IPS-18a (cell line): ENCODE measurements around the gene MPDZ.

Experiments used
- H3K27ac ChIP-seq: one replicate; pipeline ENCODE4 v1.5.1; 2013; ENCODE audit warnings: low read length
- H3K27me3 ChIP-seq: one replicate; pipeline ENCODE4 v1.6.1; 2013; ENCODE audit warnings: mild to moderate bottlenecking, low read length; ENCODE audit not compliant: control insufficient read depth, insufficient read depth
- H3K36me3 ChIP-seq: one replicate; pipeline ENCODE4 v1.6.1; 2013; ENCODE audit warnings: low read depth, low read length; ENCODE audit not compliant: control insufficient read depth
- H3K4me1 ChIP-seq: one replicate; pipeline ENCODE4 v1.6.1; 2013; ENCODE audit warnings: low read depth, low read length; ENCODE audit not compliant: control insufficient read depth
- H3K4me3 ChIP-seq: one replicate; pipeline ENCODE4 v1.5.1; 2013; ENCODE audit warnings: low read length
- H3K9ac ChIP-seq: one replicate; pipeline ENCODE4 v1.6.1; 2013; ENCODE audit warnings: mild to moderate bottlenecking, low read length, moderate library complexity
- H3K9me3 ChIP-seq: one replicate; pipeline ENCODE4 v1.6.1; 2013; ENCODE audit warnings: low read depth, low read length; ENCODE audit not compliant: control insufficient read depth

MPDZ gene

DNA sequence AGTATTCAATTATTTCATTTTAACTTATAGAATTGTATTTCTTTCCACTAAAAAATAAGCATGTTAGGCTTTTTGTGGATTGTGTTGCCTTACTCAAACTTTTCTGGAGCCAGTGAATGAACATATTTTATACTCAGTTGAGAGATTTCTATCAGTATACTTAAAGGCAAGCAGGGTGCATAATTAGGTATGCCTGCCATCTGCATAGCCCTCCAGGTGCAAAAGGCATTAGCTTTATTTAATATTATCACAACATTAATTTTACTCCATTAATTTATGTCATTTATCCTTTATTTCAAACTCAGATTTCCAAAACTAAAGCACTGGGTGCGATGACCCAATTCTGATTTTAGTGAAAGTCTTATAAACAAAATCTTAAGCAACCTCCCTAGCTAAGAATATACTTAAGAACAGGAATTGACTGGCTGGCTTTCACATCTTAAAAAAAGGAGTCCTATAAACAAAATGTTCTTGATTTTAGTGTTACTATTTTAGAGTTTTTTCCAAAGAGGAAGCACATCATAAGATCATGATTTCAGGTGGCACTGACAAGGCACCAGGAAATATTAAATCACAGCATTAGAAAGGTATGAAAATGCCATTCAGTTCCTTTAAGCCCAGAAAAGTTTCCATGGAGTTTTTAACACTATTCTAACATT is 178.4 kb downstream of the MPDZ start:
- H3K27me3 ChIP-seq = no peaks in the 10 kb centered on the region
- H3K9ac ChIP-seq = no peak overlapping the region
- no peaks in the 10 kb centered on the region for H3K9me3 ChIP-seq
- H3K27ac ChIP-seq = no peak overlapping the region
- no peaks in the 10 kb centered on the region for H3K4me1 ChIP-seq
- H3K4me3 ChIP-seq = no peak overlapping the region
- H3K36me3 ChIP-seq = peaks cover 14% of the 10 kb centered on the region

DNA sequence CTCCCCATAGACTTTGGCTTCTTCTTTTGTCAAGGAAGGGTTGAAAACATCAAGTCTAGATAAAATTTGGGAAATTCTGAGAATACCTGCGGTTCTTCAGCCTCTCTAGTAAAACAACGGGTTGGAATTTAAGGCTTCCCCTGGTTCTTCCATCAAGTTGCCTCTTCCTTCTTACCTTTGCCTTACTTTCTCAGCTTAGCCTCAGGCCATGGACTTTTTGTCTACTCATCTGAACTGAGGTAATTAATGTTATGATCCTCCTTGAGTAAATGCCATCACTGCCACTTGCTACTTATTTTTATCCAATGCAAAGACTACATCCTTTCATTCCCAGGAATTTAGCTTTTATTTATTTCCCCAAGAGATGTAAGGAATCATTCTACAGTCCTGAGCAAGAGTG is 184.4 kb downstream of the MPDZ start:
- H3K27me3 ChIP-seq = no peaks in the 10 kb centered on the region
- H3K9me3 ChIP-seq = no peaks in the 10 kb centered on the region
- no peak overlapping the region for H3K4me3 ChIP-seq
- no peak overlapping the region for H3K9ac ChIP-seq
- no peaks in the 10 kb centered on the region for H3K4me1 ChIP-seq
- no peak overlapping the region for H3K27ac ChIP-seq
- H3K36me3 ChIP-seq = no peaks in the 10 kb centered on the region

DNA sequence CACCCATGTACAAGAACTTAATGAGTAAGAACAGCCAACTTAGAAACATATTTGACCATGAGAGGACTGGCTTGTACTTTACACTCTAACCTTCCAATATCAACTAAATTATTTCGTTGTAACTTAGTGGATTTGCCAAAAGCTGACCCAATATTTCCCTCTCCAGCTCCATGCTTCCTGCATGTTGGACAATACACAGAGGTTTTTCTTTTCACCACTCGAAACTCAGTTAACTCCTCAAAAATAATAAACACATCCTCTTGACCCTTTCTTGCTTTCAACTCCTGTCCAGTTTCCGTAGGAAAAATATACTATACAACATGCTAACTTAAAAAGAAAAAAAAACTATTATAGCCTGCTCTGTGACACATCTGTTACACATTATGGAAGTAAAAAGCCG is 188.9 kb downstream of the MPDZ start:
- no peak overlapping the region for H3K4me3 ChIP-seq
- peaks cover 3% of the 10 kb centered on the region for H3K4me1 ChIP-seq
- H3K27ac ChIP-seq = no peak overlapping the region
- H3K9ac ChIP-seq = no peak overlapping the region
- no peaks in the 10 kb centered on the region for H3K36me3 ChIP-seq
- no peaks in the 10 kb centered on the region for H3K27me3 ChIP-seq
- no peaks in the 10 kb centered on the region for H3K9me3 ChIP-seq

DNA sequence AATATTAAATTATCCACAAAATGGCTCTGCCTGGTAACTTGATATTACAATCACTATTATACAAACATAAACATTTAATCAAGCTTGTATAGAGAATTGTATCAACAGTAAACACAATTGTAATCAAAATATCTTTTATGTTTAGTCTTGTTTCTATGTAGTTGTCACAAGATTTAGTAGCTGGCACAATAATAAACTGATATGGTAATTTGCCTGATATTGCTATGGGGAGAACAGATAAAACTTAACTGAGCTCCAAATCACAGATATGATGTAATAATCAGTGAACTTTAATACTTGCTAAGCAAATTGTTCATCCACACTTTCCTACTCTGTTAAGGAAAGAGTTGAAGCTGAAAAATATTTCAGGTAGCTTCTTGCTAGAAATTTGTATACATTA is 189.8 kb downstream of the MPDZ start:
- peaks cover 3% of the 10 kb centered on the region for H3K4me1 ChIP-seq
- no peaks in the 10 kb centered on the region for H3K9me3 ChIP-seq
- no peak overlapping the region for H3K27ac ChIP-seq
- no peaks in the 10 kb centered on the region for H3K27me3 ChIP-seq
- no peak overlapping the region for H3K9ac ChIP-seq
- no peaks in the 10 kb centered on the region for H3K36me3 ChIP-seq
- H3K4me3 ChIP-seq = no peak overlapping the region

- Histone ChIP-seq H3K27ac (no peak overlapping the region), H3K4me1 (peaks cover 3% of the 10 kb centered on the region), H3K9me3 (no peaks in the 10 kb centered on the region), H3K36me3 (no peaks in the 10 kb centered on the region), H3K9ac (no peak overlapping the region), H3K4me3 (no peak overlapping the region), H3K27me3 (no peaks in the 10 kb centered on the region)
These were observed 190.6 kb downstream of the MPDZ start for GRCh38 chr9:13088720-13089427.

- Histone ChIP-seq H3K27ac (no peak overlapping the region), H3K27me3 (no peaks in the 10 kb centered on the region), H3K9ac (no peak overlapping the region), H3K4me3 (no peak overlapping the region), H3K4me1 (peaks cover 3% of the 10 kb centered on the region), H3K36me3 (no peaks in the 10 kb centered on the region), H3K9me3 (no peaks in the 10 kb centered on the region)
These were observed 195.4 kb downstream of the MPDZ start for GRCh38 chr9:13083963-13084528.

- no peak overlapping the region for H3K4me3 ChIP-seq
- no peaks in the 10 kb centered on the region for H3K36me3 ChIP-seq
- H3K27me3 ChIP-seq = no peaks in the 10 kb centered on the region
- H3K27ac ChIP-seq = no peak overlapping the region
- peaks cover under 1% of the 10 kb centered on the region for H3K4me1 ChIP-seq
- no peaks in the 10 kb centered on the region for H3K9me3 ChIP-seq
- H3K9ac ChIP-seq = no peak overlapping the region
These were observed 196.1 kb downstream of the MPDZ start for GRCh38 chr9:13083366-13083765.

DNA sequence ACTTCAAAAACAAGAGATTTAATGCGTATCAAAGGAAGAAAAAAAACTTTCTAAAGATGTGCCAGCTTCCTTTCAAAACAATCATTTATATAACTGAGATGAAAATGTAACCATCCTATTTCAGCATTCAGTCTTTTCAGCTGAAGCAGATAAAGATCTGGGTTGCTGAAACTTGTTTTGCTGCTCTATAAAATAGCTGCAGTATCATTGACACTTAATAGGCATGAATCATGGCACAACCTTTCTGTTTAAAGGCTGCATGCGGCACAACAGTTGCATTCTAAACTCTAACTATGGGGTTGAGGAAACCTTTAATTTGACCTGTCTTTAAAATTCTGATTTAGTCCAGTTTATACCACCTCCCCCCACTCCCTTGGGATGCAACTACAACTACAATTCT is 196.7 kb downstream of the MPDZ start:
- no peak overlapping the region for H3K27ac ChIP-seq
- H3K4me3 ChIP-seq = no peak overlapping the region
- H3K9ac ChIP-seq = no peak overlapping the region
- H3K4me1 ChIP-seq = no peaks in the 10 kb centered on the region
- no peaks in the 10 kb centered on the region for H3K36me3 ChIP-seq
- no peaks in the 10 kb centered on the region for H3K27me3 ChIP-seq
- H3K9me3 ChIP-seq = no peaks in the 10 kb centered on the region

DNA sequence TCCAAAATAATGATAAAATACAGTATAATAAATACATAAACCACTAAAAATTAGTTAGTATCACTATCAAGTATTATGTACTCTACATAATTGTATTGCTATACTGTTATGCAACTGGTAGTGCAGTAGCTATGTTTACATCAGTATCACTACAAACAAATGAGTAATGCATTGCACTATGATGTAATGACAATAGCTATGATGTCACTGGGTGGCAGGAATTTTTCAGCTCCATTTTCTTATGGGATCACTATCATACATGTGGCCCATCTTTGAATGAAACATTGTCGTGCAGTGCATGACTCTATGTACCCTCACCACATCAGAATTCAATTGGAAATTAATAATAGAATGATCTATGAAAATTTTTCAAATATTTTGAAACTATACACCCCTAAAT is 201.3 kb downstream of the MPDZ start:
- Histone ChIP-seq H3K27me3 (no peaks in the 10 kb centered on the region), H3K27ac (no peak overlapping the region), H3K9ac (no peak overlapping the region), H3K4me3 (no peak overlapping the region), H3K36me3 (no peaks in the 10 kb centered on the region), H3K4me1 (no peaks in the 10 kb centered on the region), H3K9me3 (no peaks in the 10 kb centered on the region)

DNA sequence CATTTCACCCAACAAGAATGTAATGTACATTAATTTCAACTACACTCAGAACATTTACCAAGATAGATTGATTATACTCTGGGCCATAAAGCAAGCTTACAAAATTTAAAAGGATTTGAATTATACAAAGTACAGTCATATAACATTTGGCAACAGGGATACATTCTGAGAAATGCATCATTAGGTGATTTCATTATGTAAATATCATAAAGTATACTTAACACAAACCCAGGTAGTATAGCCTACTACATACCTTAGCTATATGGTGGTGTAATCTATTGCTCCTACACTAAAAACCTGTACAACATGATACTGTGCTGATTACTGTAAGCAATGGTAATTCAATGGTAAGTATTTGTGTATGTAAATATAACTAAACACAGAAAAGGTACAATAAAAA is 202.9 kb downstream of the MPDZ start:
- Histone ChIP-seq H3K9me3 (no peaks in the 10 kb centered on the region), H3K27ac (no peak overlapping the region), H3K4me1 (no peaks in the 10 kb centered on the region), H3K4me3 (no peak overlapping the region), H3K9ac (no peak overlapping the region), H3K27me3 (no peaks in the 10 kb centered on the region), H3K36me3 (no peaks in the 10 kb centered on the region)

DNA sequence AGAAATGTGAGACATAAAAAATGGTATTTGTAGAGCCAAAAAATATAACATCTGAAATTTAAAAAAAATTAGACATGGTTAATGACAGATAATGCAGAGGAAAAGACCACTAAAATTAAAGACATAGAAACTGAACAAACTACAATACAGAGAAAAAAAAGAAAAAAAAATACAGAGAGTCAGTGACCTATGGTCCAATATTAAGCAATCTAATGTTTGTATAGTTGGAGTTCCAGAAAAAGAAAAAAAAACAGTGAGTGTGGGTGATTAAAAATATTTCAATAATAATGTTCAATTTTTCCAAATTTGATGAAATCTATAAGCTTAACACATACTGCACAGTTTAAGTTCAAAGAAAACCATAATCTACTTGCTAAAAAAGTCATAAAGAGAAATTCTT is 207.6 kb downstream of the MPDZ start:
- no peaks in the 10 kb centered on the region for H3K4me1 ChIP-seq
- no peaks in the 10 kb centered on the region for H3K9me3 ChIP-seq
- H3K27me3 ChIP-seq = no peaks in the 10 kb centered on the region
- H3K9ac ChIP-seq = no peak overlapping the region
- no peaks in the 10 kb centered on the region for H3K36me3 ChIP-seq
- no peak overlapping the region for H3K27ac ChIP-seq
- no peak overlapping the region for H3K4me3 ChIP-seq
